KOPT-K1 (cell line): ENCODE measurements around the gene NTRK1.

Experiments used
- H3K27ac ChIP-seq: fragments of 200-600 bp; sonication (generic); 2 replicates; pipeline ENCODE4 v1.5.1; 2016; ENCODE audit warnings: antibody characterized with exemption, mild to moderate bottlenecking, low read depth, low read length; ENCODE audit not compliant: poor library complexity, severe bottlenecking
- H3K36me3 ChIP-seq: fragments of 200-600 bp; sonication (generic); 2 replicates; pipeline ENCODE4 v1.5.1; 2017; ENCODE audit warnings: antibody characterized with exemption, mild to moderate bottlenecking, low read length, moderate library complexity; ENCODE audit not compliant: insufficient read depth
- H3K9me3 ChIP-seq: fragments of 200-600 bp; sonication (generic); 2 replicates; pipeline ENCODE4 v1.5.1; 2017; ENCODE audit warnings: antibody characterized with exemption, low read length, mild to moderate bottlenecking; ENCODE audit not compliant: insufficient read depth, poor library complexity, severe bottlenecking

NTRK1 gene

GRCh38 chr1:156901966-156902915 is 41.6 kb downstream of the NTRK1 start:
- no peaks in the 10 kb centered on the region for H3K9me3 ChIP-seq
- no peak overlapping the region for H3K27ac ChIP-seq
- H3K36me3 ChIP-seq: no peaks in the 10 kb centered on the region

DNA sequence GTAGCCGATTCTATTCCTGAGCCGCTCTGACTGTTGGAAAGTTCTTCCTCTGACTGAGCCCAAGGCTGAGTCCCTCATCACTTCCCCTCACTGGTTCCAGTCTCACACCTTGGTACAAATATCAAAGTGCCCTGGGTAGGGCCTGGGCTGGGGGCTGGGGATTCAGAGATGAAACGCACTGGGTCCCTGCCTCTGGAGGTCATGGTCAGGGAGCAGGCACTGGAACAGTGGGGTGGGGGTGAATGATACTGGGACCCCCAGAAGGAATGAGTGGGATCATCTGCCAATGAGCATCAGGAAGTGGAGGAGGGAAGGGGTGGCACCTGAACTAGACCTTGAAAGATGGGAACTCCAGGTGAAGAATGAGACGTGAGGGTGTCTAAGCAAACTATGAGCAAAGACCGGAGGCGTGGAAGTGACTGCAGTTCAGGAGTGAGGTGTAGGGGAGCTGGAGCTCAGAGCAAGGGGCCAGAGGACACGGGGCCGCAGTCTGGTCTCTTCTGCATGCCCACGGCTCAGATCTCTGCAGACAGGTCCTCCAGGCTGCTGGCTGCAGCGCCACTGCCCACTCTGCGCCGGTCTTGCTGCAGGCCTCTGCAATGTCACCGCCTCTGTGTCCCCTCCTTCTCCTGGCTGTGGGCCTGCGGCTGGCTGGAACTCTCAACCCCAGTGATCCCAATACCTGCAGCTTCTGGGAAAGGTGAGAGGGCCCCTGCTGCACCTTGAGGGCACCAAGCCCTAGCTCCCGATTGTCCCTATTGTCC is 42.8 kb downstream of the NTRK1 start:
- no peak overlapping the region for H3K27ac ChIP-seq
- no peaks in the 10 kb centered on the region for H3K36me3 ChIP-seq
- no peaks in the 10 kb centered on the region for H3K9me3 ChIP-seq

DNA sequence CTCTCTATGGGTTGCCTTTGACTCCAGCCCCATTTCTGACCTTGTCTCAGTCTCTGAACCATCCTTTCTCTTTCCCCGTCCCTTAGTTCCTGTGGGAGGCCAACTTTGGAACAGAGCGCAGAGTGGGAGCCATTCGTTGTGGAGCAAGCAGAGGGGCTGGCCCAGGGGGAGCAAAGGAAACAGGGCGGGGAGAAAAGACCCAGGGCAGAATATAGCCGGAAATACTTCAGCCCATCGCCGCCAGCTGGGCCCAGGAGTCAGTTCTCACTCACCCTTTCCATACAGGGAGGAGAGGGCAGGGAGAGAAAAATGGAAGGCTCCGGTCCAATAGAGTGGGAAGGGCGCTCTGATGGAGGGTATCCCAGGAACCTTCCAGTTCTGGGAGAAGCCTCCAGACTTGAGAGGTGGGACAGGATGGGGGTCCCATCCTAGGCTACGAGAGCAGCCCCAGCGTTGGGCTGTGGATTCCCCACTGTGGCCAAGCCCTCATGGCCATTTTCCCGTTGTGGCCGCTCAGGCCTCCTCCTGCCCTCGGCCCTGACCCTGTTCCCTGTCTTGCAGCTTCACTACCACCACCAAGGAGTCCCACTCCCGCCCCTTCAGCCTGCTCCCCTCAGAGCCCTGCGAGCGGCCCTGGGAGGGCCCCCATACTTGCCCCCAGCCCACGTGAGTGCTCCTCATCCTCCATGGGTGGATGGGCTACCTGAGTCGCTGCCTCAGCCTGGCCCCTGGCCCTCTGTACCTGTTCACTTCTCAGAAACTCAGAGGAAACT is 43.7 kb downstream of the NTRK1 start:
- Histone ChIP-seq H3K36me3 (no peaks in the 10 kb centered on the region), H3K9me3 (no peaks in the 10 kb centered on the region), H3K27ac (no peak overlapping the region)

- no peaks in the 10 kb centered on the region for H3K36me3 ChIP-seq
Observed at GRCh38 chr1:156905176-156905575, 44.5 kb downstream of the NTRK1 start.

DNA sequence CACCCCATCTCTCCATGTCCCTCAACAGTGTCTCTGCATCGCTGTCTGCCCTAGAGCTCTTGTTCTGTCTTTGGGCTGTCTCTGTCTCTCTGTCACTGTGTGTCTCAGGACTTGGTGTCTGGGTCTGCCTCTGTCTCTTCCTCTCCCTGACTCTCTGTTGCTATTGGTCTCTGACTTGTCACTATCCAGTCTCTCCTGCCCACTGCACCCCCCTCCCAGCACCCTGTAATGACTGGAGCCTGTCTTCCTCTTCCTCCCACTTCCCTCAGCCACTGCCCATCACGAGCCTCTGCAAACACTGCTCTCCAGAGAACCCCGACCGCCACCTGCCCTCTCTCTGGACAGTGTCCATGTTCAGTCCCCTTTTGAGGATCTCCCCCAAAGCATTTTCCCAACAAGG is 45.0 kb downstream of the NTRK1 start:
- Histone ChIP-seq H3K9me3 (no peaks in the 10 kb centered on the region), H3K27ac (no peak overlapping the region), H3K36me3 (no peaks in the 10 kb centered on the region)

More at GRCh38 chr1:156905176-156905575, 44.5 kb downstream of the NTRK1 start:
- no peak overlapping the region for H3K27ac ChIP-seq
- H3K9me3 ChIP-seq: no peaks in the 10 kb centered on the region

DNA sequence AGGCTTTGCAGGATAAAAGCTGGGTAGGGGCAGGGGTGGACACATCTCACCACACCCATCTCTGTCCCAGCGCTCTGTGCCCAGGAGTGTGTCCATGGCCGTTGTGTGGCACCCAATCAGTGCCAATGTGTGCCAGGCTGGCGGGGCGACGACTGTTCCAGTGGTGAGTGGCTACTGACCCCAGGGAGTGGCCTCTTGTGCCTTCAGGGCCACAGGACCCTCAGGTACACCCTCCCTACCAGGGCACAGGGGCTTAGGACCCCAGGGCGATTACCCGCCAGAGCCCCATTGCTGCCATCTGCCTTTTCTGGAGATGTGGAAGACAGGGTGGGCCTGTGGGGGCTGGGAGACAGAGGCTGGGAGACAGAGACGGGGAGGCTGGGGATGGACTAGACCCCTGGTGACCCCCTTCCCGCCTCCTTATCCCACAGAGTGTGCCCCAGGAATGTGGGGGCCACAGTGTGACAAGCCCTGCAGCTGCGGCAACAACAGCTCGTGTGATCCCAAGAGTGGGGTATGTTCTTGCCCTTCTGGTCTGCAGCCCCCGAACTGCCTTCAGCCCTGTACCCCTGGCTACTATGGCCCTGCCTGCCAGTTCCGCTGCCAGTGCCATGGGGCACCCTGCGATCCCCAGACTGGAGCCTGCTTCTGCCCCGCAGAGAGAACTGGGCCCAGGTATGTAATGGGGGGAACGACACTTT is 45.7 kb downstream of the NTRK1 start:
- Histone ChIP-seq H3K36me3 (no peaks in the 10 kb centered on the region), H3K27ac (no peak overlapping the region), H3K9me3 (no peaks in the 10 kb centered on the region)

- H3K36me3 ChIP-seq: no peaks in the 10 kb centered on the region
- H3K9me3 ChIP-seq: no peaks in the 10 kb centered on the region
- no peak overlapping the region for H3K27ac ChIP-seq
Observed at GRCh38 chr1:156908541-156908940, 47.9 kb downstream of the NTRK1 start.

GRCh38 chr1:156908955-156909354 is 48.3 kb downstream of the NTRK1 start:
- Histone ChIP-seq H3K9me3 (no peaks in the 10 kb centered on the region), H3K27ac (no peak overlapping the region), H3K36me3 (no peaks in the 10 kb centered on the region)

- H3K36me3 ChIP-seq: no peaks in the 10 kb centered on the region
- H3K27ac ChIP-seq: no peak overlapping the region
- H3K9me3 ChIP-seq: no peaks in the 10 kb centered on the region
Observed at GRCh38 chr1:156909671-156910070, 49.0 kb downstream of the NTRK1 start.

DNA sequence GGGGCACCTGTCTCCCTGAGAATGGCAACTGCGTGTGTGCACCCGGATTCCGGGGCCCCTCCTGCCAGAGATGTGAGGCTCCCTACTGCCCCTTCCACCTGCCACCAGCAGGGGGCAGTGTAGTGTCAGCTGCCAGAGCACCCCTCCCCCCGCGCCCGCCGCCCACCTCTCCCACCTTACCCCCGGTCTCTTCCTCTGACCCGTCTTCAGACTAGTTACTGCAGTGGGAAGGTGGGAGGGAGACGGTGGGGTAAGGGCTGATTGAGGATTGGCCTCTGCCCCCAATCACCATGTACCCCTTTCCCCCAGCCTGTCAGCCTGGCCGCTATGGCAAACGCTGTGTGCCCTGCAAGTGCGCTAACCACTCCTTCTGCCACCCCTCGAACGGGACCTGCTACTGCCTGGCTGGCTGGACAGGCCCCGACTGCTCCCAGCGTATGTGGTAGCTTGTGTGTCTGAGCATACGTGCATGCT is 49.7 kb downstream of the NTRK1 start:
- H3K27ac ChIP-seq: no peak overlapping the region
- no peaks in the 10 kb centered on the region for H3K36me3 ChIP-seq
- no peaks in the 10 kb centered on the region for H3K9me3 ChIP-seq

GRCh38 chr1:156911577-156912298 is 51.1 kb downstream of the NTRK1 start:
- Histone ChIP-seq H3K36me3 (no peaks in the 10 kb centered on the region), H3K9me3 (no peaks in the 10 kb centered on the region), H3K27ac (no peak overlapping the region)

- H3K9me3 ChIP-seq: no peaks in the 10 kb centered on the region
- no peaks in the 10 kb centered on the region for H3K36me3 ChIP-seq
- H3K27ac ChIP-seq: no peak overlapping the region
Observed at GRCh38 chr1:156912310-156912709, 51.6 kb downstream of the NTRK1 start.

GRCh38 chr1:156912861-156913808 is 52.5 kb downstream of the NTRK1 start:
- Histone ChIP-seq H3K9me3 (no peaks in the 10 kb centered on the region), H3K27ac (no peak overlapping the region), H3K36me3 (no peaks in the 10 kb centered on the region)
